ENCODE data around the gene MYL2. TPM values are rescaled to one million over a fixed set of nuclear protein-coding genes. Genes with fewer than 3 reads are reported as not detected.
"Not testable (repeated sequence)": the region's sequence is repeated elsewhere in the genome, so short reads cannot be mapped to it uniquely, and the experiment has no call there.

The MYL2 gene, protein sequence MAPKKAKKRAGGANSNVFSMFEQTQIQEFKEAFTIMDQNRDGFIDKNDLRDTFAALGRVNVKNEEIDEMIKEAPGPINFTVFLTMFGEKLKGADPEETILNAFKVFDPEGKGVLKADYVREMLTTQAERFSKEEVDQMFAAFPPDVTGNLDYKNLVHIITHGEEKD
- total RNA-seq = not detected

DNA sequence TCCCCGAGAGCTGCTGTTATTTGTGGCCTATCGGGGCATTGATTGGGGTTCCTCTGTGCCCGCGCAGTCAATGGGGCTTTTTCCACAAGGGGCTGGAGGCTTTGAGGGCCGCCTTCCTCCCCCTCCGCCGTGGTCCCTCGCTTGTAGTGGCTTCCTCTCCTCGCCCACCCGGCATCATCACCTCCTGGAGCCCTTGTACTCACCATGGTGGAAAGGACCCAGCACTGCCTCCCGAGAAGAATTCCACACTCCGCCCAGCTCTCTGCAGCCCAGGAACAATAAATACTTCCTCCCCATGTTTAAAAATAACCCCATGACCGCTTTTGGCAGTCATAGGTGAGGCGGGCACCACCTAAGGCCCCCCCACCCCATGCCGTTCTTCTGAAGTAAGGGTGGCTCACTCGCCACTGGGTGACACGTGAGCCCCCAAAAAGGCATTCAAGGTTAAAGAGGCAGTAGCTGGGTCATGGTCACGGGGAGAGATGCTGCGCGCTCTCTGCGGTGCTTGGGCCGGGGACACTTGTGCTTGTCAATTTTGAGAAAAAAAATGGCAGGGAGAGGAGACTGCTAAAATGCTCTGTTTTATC is at the start of gene MYL2:
Gene MYL2, minus strand, starts transcription at position 256 of the 587 bp plus-strand sequence. Its CDS starts 50 bp downstream, at position 206.
- no peak for DNase-seq (ENCODE audit: low spot score)

DNA sequence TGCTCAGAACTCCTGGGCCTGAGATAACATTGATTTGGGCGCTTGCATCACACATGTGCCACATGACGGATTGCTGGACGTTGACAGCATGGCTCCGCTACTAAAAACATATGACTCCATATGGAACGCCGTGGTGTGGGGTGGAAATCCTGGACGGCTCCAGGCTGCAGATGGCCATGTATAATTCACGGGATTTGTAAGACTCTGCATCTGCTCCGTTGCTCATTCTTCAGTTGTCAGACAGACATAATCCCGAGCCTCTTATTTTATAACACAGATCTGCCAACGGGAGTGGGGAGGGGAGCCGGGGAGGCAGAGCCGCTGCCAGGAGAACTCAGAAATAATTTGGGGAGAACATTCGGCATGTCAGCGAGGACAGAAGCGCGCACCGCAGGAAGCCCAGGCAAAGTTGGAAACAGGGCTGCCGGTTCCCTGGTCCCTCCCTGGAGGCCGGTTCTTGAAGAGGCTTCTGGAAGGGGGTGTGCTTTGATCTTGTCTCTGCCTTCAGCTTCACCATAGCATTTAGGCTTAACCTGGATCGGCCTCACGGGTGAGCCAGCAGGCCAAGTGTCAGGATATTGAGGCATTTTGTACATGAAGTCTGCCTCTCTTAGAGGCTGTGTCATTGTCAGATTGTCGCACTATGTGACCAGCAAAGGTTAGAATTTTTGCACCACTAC is 45.8 kb upstream of the MYL2 start:
- DNase-seq (ENCODE audit: low spot score) = no peak

DNA sequence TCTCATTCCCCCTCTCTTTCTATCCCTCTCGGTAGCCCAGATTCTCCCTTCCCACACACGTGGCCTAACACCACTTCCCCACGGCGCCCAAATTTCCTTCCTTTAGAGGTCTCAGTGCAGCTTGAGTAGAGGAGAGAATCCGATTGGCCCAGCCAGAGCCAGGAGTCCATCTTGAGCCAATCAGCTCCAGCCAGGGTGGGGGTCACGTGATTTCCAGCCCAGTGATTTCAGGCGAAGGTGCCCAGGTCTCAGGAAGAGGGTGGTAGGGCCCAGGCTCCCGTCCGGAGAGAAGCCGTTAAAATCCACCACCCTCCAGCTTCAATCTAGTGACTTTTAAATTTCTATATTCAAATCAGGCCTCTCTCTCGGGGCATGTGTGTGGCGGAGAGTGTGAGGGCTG is 45.2 kb upstream of the MYL2 start:
- no peak for DNase-seq (ENCODE audit: low spot score)

DNA sequence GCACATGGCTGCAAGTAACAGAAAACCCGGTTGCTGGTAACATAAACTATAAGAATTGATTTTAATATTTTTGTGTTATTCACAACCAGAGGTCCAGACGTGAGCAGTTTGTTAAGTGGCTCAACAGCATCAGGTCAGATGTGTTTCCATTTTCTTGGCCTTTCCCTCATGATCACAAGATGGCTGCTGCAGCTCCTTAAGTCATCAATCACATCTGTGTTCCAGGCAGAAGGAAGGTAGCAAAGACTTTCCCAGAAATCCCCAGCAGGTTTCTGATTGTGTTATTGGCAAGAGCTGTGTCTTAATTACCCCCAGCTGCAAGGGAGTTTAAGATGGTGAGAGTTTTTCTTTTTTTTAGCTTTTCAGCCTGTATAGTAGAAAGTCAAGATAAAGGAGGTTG is 40.4 kb upstream of the MYL2 start:
- no peak for DNase-seq (ENCODE audit: low spot score)

DNA sequence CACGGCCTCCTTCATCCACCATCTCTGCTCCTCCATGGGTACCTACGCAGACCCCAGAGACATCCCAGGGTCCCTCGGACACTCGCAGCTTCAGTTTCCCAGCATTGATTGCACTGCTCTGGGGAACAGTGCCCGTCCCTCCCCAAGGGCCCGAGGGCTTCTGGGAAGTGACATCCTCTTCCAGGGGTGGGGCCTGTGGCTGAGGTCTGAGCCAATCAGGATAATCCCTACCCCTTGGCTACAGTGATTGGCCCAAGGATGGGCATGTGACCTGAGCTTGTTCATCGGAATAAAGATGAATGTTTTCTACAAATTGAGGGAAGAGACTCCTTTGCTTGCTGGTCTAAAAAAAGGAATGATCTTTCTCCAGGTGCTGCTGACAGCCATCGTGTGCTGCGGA is 37.3 kb upstream of the MYL2 start:
- no peak for DNase-seq (ENCODE audit: low spot score)

DNA sequence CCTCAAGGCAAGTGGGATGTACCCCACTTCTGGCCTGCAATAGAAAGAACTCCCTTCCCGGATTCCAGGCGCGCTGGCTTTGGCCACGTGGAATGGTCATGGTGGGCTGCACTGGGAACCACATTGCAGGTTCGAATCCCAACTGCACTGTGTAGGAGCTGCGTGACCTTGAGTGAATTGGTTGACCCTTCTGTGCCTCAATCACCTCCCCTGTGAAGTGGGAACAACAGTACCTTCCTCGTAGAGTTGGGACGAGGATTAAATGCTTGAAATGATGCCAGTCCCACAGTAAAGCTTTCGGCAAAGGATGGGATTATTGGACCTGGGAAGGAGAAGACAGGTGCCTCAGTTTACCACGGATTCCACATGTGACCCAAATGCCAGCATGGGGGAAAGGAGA is 36.8 kb upstream of the MYL2 start:
- DNase-seq (ENCODE audit: low spot score) = no peak

DNA sequence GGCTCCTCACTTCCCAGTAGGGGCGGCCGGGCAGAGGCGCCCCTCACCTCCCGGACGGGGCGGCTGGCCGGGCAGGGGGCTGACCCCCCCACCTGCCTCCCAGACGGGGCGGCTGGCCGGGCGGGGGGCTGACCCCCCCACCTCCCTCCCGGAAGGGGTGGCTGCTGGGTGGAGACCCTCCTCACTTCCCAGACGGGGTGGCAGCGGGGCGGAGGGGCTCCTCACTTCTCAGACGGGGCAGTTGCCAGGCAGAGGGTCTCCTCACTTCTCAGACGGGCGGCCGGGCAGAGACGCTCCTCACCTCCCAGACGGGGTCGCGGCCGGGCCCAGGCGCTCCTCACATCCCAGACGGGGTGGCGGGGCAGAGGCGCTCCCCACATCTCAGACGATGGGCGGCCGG is 30.5 kb upstream of the MYL2 start:
- DNase-seq (ENCODE audit: low spot score) = not testable (repeated sequence)

DNA sequence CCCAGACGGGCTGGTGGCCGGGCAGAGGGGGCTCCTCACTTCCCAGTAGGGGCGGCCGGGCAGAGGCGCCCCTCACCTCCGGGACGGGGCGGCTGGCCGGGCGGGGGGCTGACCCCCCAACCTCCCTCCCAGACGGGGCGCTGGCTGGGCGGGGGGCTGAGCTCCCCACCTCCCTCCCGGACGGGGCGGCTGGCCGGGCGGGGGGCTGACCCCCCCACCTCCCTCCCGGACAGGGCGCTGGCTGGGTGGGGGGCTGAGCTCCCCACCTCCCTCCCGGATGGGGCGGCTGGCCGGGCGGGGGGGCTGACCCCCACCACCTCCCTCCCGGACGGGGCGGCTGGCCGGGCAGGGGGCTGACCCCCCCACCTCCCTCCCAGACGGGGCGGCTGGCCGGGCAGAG is 30.1 kb upstream of the MYL2 start:
- not testable (repeated sequence) for DNase-seq (ENCODE audit: low spot score)

DNA sequence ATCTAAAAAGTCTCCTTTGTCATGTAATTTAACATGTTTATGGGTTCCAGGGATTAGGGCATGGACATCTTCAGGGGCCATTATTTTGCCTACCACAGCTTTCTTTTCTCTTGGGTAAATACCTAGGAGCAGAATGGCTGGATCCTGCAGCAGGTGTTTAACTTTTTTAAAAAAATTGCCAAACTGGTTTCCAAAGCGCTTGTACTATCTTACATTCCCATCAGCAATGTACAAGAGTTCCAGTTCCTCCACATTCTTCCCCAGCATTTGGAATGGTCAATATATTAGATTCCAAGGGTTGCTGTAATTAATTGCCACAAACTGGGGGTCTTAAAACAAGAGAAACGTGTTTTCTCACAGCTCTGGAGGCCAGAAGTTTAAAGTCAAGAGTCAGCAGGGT is 27.7 kb upstream of the MYL2 start:
- no peak for DNase-seq (ENCODE audit: low spot score)

DNA sequence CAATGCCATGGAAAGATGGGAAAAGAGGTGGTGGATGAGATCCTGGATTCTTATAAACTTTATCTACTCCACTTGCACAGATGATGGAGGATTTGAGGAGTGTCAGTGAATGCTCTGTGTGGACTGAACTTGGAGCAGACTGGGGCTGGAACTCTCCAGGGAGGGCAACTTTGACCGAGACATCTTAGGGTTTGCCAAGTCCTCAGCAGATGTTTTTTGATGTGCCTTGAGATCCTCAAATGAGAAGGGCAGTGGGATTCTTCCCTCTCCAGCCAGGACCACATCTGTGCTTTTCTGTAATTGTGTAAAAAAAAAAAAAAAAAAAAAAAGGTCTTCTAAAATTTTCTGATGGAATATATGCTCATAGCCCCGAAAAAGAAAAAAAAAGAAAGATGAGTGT is 23.0 kb upstream of the MYL2 start:
- DNase-seq (ENCODE audit: low spot score) = no peak

DNA sequence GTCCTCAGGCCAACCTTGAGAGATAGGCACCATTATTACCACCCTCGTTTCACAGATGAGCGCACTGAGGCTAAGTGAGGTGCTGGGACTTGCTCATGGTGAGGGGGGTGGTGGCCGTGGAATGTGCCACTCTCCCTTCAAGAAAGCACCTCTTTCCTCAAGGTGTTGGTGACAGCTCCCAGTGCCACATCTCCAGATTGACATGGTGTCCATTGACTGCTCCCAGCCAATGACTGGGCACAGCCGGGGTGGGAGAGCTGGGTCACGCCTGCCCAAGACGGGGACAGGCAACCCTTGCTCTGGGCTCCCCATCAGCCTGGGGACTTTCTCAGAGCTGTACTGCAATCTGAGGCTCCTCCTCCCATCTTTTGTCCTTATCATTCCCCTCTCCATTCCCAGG is 21.0 kb upstream of the MYL2 start:
- DNase-seq (ENCODE audit: low spot score) = no peak

DNA sequence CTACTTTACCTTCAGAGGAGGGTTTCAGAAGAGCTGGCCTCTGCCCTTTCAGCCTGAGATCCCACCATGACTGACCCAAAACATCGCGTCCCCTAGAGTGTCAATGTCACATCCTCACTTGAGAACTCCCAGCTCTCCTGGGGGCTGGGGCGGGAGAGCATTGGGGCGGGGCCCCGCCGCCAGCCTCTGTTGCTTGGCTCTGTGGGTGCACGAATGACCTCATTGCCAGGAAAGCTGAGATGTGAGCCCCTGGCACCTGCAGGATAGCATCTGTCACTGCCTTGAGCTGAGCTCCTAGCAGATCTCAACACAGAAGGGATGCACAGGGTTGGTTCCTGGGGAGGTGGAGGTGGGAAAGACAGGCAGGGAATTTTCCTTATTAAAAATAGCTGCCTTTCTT is 20.6 kb upstream of the MYL2 start:
- no peak for DNase-seq (ENCODE audit: low spot score)

DNA sequence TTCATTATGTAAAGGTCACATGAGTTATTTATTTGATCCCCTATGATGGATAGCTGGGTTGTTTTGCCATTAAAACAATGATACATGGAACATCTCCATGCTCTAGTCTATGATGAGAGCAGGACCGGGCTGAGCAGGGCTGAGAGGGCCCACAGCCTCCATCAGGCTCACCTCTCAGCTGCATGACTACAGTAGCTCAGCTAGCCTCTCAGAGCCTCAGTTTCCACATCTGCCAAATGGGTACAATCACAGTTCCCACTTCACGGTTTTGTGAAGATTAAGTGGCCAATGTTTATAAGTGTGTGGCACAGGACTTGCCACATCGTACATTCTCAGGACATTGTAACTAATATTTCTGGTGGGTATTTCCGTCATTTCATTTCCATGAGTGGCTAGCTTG is 19.9 kb upstream of the MYL2 start:
- no peak for DNase-seq (ENCODE audit: low spot score)

DNA sequence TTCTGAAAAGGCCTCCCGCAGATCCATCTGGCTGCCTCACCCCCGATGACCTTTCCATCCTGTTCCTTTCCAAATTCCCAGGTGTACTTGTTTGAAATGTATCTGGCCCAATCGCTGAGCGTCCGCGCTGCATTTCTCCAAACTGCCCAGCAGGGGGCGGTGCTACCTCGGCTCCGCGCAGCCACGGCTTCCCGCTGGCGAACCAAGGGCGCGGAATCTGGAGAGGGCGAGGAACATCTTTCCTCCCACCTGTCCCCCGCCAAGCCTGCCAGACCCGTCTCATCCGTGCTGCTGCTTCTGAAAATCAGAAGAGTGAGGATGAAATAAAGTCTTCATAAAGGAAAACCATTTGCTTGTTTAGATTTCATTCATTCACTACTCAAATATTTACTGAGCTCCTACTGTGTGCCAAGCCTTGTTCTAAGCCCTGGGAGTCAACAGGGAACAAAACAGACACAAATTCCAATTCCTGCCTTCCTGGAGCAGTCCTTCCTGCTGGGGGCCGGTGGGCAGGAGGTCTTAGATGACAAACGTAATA is 16.8 kb upstream of the MYL2 start:
- DNase-seq (ENCODE audit: low spot score) = peak; percentile 39

DNA sequence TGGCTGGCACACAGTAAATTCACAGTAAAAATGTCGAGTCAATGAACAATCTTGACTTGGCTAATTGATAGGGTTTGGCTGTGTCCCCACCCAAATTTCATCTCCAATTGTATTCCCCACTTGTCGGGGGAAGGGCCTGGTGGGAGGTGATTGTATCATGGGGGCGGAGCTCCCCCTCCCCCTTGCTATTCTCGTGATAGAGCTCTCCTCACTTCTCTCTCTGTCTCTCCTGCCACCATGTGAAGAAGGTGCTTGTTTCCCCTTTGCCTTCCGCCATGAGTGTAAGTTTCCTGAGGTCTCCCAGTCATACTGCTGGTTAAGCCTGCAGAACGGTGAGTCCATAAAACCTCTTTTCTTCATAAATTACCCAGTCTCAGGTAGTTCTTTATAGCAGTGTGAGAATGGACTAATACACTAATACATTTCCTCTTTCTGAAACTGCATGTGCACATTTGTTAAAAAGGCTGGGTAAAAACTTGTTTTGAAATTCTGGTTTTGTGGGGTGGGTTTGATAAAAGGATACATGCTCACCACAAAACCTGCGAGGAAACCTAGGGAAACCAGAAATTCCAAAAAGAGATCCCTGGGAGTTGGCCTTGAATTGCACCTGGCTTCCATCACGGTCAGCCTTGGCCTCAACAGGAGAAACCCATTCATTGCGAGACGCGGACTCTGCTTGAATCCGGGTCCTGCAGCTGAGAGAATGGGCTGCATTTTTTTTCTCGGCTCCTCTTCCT is 16.2 kb upstream of the MYL2 start:
- no peak for DNase-seq (ENCODE audit: low spot score)

DNA sequence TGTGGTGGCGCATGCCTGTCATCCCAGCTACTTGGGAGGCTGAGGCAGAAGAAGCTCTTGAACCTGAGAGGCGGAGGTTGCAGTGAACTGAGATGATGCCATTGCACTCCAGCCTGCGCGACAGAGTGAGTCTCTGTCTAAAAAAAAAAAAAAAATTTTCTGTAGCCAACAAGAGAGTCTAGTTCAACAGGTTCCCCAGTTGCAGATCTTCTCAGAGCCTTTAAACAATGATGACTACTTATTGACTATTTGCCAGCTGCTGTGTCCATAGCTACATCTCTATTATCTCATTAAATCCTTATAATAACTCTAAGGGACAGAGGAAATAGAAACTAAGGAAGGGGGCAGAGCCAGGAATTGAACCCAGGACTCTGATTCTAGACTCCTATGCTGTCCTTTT is 15.2 kb upstream of the MYL2 start:
- DNase-seq (ENCODE audit: low spot score) = no peak

DNA sequence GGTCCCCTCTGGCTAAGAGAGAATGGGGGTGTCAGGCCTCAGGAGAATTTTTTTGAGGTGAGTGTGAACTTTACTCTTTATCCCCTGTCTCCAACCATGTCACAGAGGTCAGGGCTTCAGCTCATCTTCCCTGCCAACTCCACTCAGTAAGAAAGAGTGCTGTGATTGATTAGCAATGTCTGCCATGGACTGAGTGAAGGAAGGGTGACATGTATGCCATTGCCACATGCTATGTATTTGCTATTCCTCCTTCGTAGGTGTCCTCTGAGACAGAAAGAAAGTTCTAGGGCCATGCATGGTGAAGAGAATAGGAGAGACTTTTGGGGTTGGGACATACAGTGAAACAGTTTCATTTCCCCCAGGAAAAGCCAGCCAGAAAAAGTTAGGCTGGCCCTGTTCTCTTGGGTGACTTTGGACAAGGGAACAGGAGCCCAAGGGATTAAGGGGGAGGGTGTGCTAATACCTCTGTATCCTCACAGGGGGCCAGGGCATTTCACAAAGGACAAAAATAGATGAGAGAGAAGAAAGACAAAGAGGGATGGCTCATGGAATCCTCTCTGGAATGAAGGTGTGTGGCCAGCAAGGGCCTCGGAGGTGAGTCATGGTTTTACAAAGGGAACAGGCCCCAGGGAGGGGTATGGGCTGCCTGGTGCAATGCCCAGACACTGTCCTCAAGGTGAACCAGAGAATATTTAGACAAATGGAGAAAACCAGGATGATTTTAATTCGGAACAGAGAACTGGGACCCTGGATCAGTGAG is 13.9 kb upstream of the MYL2 start:
- no peak for DNase-seq (ENCODE audit: low spot score)

DNA sequence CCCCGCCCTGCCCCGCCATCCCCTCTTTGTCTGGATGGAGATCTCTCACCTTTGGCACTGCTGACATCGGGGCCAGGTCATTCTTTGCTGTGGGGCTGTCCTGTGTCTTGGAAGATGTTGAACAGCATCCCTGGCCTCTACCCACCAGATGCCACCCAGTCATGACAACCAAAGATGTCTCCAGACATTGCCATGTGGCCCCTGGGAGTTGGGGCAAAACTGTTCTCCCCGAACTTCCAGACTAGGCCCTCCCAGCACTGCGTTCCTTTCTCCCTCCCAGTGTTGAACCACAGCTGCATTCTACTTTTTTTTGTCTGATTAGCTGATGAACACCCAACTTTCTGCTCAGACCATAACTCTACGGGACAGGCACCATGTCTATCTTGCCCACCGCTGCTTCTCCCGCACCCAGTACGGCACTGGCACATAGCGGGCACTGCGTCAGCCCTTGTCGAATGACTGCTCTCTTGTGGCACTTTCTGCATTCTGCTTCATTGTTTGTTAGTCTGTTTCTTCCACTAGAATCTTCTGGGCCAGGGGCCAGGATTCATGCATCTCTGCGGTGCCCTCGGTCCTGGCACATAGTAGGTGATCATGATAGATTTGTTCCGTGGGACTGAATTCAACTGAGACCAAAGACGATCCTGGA is 13.1 kb upstream of the MYL2 start:
- DNase-seq (ENCODE audit: low spot score) = no peak

DNA sequence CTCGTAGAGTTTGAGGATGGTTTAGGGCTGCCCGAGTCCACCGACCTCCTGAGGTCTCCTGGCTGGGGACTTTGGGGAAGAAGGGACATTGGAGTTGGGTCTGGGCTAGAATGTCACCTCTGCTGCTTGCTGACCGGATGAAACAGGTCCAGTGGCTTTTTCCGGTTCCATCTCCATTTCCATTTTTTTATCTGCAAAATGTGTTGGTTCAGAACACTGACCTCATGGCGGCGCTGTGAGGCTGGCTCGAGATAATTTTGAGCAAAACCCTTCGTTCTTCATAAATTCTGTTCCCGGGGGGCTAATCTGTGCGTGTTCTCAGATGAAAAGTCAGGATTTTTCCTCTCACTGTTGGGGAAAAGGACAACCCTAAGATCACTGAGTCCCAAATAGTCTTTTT is 11.7 kb upstream of the MYL2 start:
- DNase-seq (ENCODE audit: low spot score) = no peak

DNA sequence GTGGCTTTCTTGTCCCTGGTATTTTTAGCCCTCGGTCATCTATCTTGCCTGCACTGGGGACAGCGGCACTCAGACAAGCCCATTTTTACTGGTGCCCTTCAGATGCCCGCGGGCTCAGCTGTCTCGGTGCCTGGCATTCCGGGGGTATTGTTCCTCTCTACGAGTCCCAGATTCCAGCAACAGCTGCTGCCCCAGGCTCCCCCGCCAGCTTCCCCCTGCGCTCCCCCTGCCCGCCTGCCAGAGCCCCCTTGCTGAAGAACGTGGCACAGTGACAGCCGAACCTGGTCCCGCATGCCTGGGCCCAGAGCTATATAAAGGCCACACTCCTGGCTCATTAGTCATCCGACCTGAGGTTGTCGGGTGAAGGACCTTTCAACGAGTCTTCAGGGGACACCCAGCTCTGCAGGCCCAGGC is 10.9 kb upstream of the MYL2 start:
- no peak for DNase-seq (ENCODE audit: low spot score)
